GM20000 (cell line): Measurements from ENCODE around the gene GNL2.

ENCODE experiments used
- DNase-seq: peaks from one replicate; pipeline ENCODE4 v3.0.0; 2012; ENCODE audit warnings: low spot score
- CTCF ChIP-seq: IDR thresholded peaks from 2 replicates; pipeline ENCODE4 v1.5.1; 2012; ENCODE audit warnings: mild to moderate bottlenecking, control low read depth; ENCODE audit errors: extremely low read depth, missing control alignments

Gene GNL2

GRCh38 chr1:37633040-37633937, 37.6 kb upstream of the GNL2 start:
- TF ChIP-seq CTCF, result no peak
- DNase-seq, result no peak

GRCh38 chr1:37631036-37631435, 35.3 kb upstream of the GNL2 start:
- TF ChIP-seq CTCF, result no peak
- no peak for DNase-seq

GRCh38 chr1:37630426-37631028, 34.8 kb upstream of the GNL2 start:
- DNase-seq, result no peak
- TF ChIP-seq CTCF, result no peak

- no peak for TF ChIP-seq CTCF
- no peak for DNase-seq
Observed at GRCh38 chr1:37629726-37630425, 34.1 kb upstream of the GNL2 start.

GRCh38 chr1:37629008-37629407, 33.3 kb upstream of the GNL2 start:
- no peak for TF ChIP-seq CTCF
- no peak for DNase-seq

GRCh38 chr1:37628026-37628556, 32.4 kb upstream of the GNL2 start:
- no peak for DNase-seq
- TF ChIP-seq CTCF, result no peak

GRCh38 chr1:37622131-37622530, 26.4 kb upstream of the GNL2 start:
- TF ChIP-seq CTCF, result no peak
- no peak for DNase-seq
